IMR-90 (cell line): Measurements from ENCODE around the gene TSPAN1.

ENCODE experiments used
- CTCF ChIP-seq: conservative IDR thresholded peaks from 2 replicates; pipeline ENCODE4 v1.5.1; 2012; ENCODE audit warnings: mild to moderate bottlenecking, low read depth, low read length, improper control_type of control experiment
- MAZ ChIP-seq: IDR thresholded peaks from 2 replicates; pipeline ENCODE4 v1.6.1; 2012; ENCODE audit warnings: low read depth, mild to moderate bottlenecking, low read length, improper control_type of control experiment, moderate library complexity, borderline replicate concordance
- RAD21 ChIP-seq: IDR thresholded peaks from 2 replicates; pipeline ENCODE4 v1.6.1; 2012; ENCODE audit warnings: low read length, improper control_type of control experiment
- USF2 ChIP-seq: fragments of 150-350 bp; IDR thresholded peaks from 2 replicates; pipeline ENCODE4 v1.6.1; 2017; ENCODE audit warnings: mild to moderate bottlenecking, antibody characterized with exemption, low read length, low read depth

GRCh38 chr1:46132529-46133180, 42.2 kb upstream of the TSPAN1 start, which contains the start of gene PIK3R3:
- TF ChIP-seq USF2 (peak; percentile 15; the same call in 1 of the 2 replicates), RAD21 (no peak), MAZ (peak; percentile 92), CTCF (no peak)
